ENCODE data around the gene PARL.

The PARL gene

DNA sequence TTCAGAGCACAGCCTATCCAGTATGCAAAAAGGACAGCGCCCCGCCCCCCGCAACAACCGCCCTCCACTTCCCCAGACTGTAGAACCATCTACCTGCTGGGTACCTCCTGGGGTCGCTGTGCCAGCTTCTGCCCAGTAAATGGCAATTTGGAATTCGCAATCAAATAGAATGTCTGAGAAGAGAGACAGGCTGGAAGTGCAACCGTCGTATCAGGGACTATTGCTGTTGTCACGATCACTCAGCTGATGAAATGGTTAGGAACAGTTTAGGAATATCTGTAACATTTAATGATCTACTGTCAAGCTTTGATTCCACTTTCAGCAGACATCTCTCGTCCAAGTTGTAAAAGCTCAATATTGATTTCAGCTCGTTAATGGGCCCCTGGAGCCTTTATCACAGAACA is 13.3 kb upstream of the PARL start:
- Histone ChIP-seq H3K27me3 (ENCODE audit: control insufficient read depth, insufficient read depth, low read length) (no peaks in the 10 kb centered on the region), H2AFZ (no peak overlapping the region)

DNA sequence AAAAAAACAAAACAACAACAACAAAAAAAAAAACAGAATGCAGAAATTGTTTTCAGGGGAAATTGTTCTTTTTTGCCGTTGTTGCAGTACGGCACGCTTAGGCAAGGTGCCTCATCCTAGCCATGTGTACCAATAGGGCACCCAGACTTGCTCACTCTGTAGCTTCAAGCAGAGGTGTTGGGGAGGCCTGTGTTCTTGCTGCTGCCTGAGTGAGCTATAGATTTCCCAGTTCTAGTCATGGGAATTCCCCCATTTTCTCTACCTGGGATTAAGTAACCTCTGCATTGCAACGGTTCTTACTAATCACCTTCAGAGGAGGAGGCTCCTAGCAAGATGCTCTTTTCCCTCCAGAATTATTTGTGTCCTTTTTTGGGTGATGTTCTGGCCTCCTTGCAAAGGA is 12.9 kb upstream of the PARL start:
- Histone ChIP-seq H3K79me2 (no peaks in the 10 kb centered on the region), H3K27ac (no peak overlapping the region)

More for the DNA sequence above, 13.3 kb upstream of the PARL start:
- Histone ChIP-seq H3K4me2 (ENCODE audit: low read length) (no peak overlapping the region), H3K36me3 (ENCODE audit: control insufficient read depth, insufficient read depth, low read length) (no peaks in the 10 kb centered on the region), H3K79me2 (no peaks in the 10 kb centered on the region), H3K9ac (no peak overlapping the region), H3K27ac (no peak overlapping the region), H3K9me3 (ENCODE audit: control insufficient read depth, low read length) (no peaks in the 10 kb centered on the region), H3K4me3 (ENCODE audit: low read depth, low read length) (no peak overlapping the region), H3K4me1 (no peaks in the 10 kb centered on the region)
- TF ChIP-seq, protein P1, sequence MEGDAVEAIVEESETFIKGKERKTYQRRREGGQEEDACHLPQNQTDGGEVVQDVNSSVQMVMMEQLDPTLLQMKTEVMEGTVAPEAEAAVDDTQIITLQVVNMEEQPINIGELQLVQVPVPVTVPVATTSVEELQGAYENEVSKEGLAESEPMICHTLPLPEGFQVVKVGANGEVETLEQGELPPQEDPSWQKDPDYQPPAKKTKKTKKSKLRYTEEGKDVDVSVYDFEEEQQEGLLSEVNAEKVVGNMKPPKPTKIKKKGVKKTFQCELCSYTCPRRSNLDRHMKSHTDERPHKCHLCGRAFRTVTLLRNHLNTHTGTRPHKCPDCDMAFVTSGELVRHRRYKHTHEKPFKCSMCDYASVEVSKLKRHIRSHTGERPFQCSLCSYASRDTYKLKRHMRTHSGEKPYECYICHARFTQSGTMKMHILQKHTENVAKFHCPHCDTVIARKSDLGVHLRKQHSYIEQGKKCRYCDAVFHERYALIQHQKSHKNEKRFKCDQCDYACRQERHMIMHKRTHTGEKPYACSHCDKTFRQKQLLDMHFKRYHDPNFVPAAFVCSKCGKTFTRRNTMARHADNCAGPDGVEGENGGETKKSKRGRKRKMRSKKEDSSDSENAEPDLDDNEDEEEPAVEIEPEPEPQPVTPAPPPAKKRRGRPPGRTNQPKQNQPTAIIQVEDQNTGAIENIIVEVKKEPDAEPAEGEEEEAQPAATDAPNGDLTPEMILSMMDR (IDR thresholded peaks at IDR 0.05): no peak

DNA sequence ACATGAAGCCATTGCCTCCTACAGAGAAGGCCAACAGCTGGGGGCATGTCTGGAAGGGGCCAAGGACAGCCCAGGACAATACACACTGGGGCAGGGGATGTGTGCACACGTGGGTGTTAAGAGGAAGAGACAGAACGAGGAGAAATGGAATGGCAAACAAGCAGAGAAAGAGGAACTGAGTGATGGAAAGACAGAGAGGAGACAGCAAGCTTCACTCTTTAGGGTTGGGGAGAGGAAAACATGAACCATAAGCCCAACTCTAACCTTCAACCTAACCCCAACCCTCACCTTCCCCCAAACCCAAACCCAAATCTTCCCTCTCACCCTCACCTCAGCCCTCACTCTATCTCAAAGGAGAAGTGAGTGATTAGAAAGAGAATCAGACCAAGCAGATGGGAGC is 11.9 kb upstream of the PARL start:
- no peak overlapping the region for H3K4me3 ChIP-seq (ENCODE audit: low read depth, low read length)
- no peak overlapping the region for H2AFZ ChIP-seq
- H3K9me3 ChIP-seq (ENCODE audit: control insufficient read depth, low read length): no peaks in the 10 kb centered on the region
- no peak overlapping the region for H3K27ac ChIP-seq
- no peak overlapping the region for H3K4me2 ChIP-seq (ENCODE audit: low read length)
- no peaks in the 10 kb centered on the region for H3K79me2 ChIP-seq
- H3K4me1 ChIP-seq: no peaks in the 10 kb centered on the region
- H3K9ac ChIP-seq: no peak overlapping the region
- TF ChIP-seq, protein P1 (IDR thresholded peaks at IDR 0.05): no peak
- H3K27me3 ChIP-seq (ENCODE audit: control insufficient read depth, insufficient read depth, low read length): no peaks in the 10 kb centered on the region
- H3K36me3 ChIP-seq (ENCODE audit: control insufficient read depth, insufficient read depth, low read length): no peaks in the 10 kb centered on the region

More for the DNA sequence above, 12.9 kb upstream of the PARL start:
- Histone ChIP-seq H3K4me1 (no peaks in the 10 kb centered on the region), H3K36me3 (ENCODE audit: control insufficient read depth, insufficient read depth, low read length) (no peaks in the 10 kb centered on the region), H3K4me3 (ENCODE audit: low read depth, low read length) (no peak overlapping the region), H3K9ac (no peak overlapping the region), H3K27me3 (ENCODE audit: control insufficient read depth, insufficient read depth, low read length) (no peaks in the 10 kb centered on the region), H3K4me2 (ENCODE audit: low read length) (no peak overlapping the region), H3K9me3 (ENCODE audit: control insufficient read depth, low read length) (no peaks in the 10 kb centered on the region), H2AFZ (no peak overlapping the region)
- TF ChIP-seq, protein P1 (IDR thresholded peaks at IDR 0.05): no peak

DNA sequence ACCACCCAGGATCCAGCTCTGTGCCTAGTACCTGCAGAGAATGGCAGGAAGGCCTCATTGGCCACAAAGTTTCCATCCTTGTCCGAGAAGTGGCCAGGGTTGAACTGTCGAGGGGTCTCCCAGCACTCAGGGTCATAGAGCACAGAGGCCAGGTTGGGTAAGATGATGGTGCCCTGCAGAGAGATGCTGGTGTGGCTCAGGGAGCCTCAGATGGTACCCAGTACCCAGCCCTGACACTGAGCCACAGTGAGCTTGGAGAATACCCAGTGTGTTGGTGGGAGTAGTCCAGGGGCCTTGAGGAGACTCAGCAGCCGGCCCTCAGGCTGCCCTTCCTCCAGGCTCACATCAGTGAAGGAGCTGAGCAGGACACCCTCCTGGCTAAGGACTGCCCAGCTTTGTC is 11.5 kb upstream of the PARL start:
- H3K9me3 ChIP-seq (ENCODE audit: control insufficient read depth, low read length): no peaks in the 10 kb centered on the region
- no peaks in the 10 kb centered on the region for H3K4me1 ChIP-seq
- H3K27me3 ChIP-seq (ENCODE audit: control insufficient read depth, insufficient read depth, low read length): no peaks in the 10 kb centered on the region
- no peak overlapping the region for H3K9ac ChIP-seq
- H3K79me2 ChIP-seq: no peaks in the 10 kb centered on the region
- TF ChIP-seq, protein P1 (IDR thresholded peaks at IDR 0.05): no peak
- H3K36me3 ChIP-seq (ENCODE audit: control insufficient read depth, insufficient read depth, low read length): no peaks in the 10 kb centered on the region
- H3K4me3 ChIP-seq (ENCODE audit: low read depth, low read length): no peak overlapping the region
- no peak overlapping the region for H2AFZ ChIP-seq
- no peak overlapping the region for H3K4me2 ChIP-seq (ENCODE audit: low read length)
- H3K27ac ChIP-seq: no peak overlapping the region

DNA sequence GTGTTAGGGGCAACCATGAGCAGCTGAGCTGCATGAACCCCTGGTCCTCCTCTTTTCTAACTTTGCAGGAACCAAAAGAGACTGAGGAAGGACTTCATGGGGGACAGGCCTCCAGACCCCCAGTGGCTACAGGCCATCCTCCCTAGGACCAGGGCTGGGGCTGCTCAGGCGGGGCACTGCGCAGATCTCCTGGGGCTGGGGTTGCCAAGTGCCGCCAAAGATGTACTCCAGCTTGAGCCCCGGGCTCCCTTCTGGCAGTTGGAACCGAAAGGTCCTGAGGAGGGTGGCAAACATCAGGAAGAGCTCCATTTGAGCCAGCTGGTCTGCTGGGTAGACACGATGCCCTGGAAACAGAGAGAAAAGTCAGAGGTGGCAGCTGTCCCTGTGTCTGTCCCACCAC is 11.1 kb upstream of the PARL start:
- Histone ChIP-seq H3K27me3 (ENCODE audit: control insufficient read depth, insufficient read depth, low read length) (no peaks in the 10 kb centered on the region), H3K9ac (no peak overlapping the region), H3K79me2 (no peaks in the 10 kb centered on the region), H3K4me1 (no peaks in the 10 kb centered on the region), H3K36me3 (ENCODE audit: control insufficient read depth, insufficient read depth, low read length) (no peaks in the 10 kb centered on the region), H2AFZ (no peak overlapping the region), H3K4me2 (ENCODE audit: low read length) (no peak overlapping the region), H3K27ac (no peak overlapping the region), H3K4me3 (ENCODE audit: low read depth, low read length) (no peak overlapping the region), H3K9me3 (ENCODE audit: control insufficient read depth, low read length) (no peaks in the 10 kb centered on the region)
- TF ChIP-seq, protein P1 (IDR thresholded peaks at IDR 0.05): no peak
